Measurements from ENCODE around the gene MIS18A. TPM values are rescaled to one million over a fixed set of nuclear protein-coding genes. Genes with fewer than 3 reads are reported as not detected.

The MIS18A gene
- total RNA-seq: 7.2 and 9.4 TPM in 2 replicates

GRCh38 chr21:32278518-32279376 is at the start of gene MIS18A:
Gene MIS18A, minus strand, starts transcription at chr21:32279049. Its CDS starts 35 bp downstream, at chr21:32279014.

DNA sequence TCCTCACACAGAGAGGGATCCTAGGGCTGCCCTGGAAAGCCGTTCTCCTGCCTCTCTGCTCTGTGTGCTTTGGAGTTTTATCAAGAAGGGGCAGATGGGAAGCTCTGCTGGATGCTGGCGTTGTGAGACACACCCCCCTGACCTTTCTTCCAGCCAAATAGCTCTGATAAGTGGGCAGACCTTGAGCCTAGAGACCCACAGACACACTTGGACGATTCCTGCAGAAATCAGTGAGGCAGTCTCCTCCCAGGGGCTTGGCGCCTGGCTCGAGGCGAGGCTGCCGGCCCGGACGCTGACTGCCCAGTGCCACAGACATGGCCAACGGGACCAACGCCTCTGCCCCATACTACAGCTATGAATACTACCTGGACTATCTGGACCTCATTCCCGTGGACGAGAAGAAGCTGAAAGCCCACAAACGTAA is 19.8 kb upstream of the MIS18A start, which contains the start of gene MRAP:
Gene MRAP, plus strand, starts transcription at position 198 of the 424 bp plus-strand sequence. Its CDS starts 117 bp downstream, at position 315.

Other genes starting within 250 kb of the MIS18A start
- gene MRAP, start 19.8 kb upstream of the MIS18A start, total RNA-seq: not detected in 2 replicates
- gene URB1, start 114.0 kb upstream of the MIS18A start, total RNA-seq: 26.1 and 27.1 TPM in 2 replicates
- gene EVA1C, start 133.7 kb upstream of the MIS18A start, total RNA-seq: 26.7 and 39.5 TPM in 2 replicates

Measured in vein endothelial cell (primary cell).